B cell (primary cell): ENCODE measurements around the gene HLA-F.

Experiments used
- EZH2 ChIP-seq: IDR thresholded peaks from 2 replicates; pipeline ENCODE4 v1.6.1; 2012; ENCODE audit warnings: borderline replicate concordance, low read depth, mild to moderate bottlenecking, moderate library complexity, low read length; ENCODE audit not compliant: insufficient read depth, poor library complexity, severe bottlenecking
- TF ChIP-seq, protein P1 (sequence below): fragments of 200-600 bp; IDR thresholded peaks from one replicate; pipeline ENCODE4 v1.8.0; 2022; ENCODE audit warnings: antibody characterized with exemption, mild to moderate bottlenecking

DNA sequence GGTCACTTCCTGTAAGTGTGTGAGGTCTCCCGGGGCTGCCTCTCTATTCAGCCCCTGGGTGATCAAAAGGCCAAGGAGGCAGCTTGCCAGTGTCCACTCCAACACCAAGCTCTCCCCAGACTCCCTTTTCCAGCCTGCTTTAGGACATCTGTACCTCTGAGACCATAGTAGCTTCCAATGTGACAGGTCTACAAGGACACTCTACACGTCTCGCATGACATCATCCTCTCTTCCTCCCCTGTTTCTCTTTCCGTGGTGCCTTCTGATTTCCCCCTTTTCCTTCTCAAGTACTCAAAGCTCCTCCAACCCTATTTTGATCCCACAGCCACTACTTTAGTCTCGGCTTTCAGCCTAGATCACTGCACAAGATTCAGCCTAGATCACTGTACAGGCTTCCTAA, 26.4 kb downstream of the HLA-F start:
- TF ChIP-seq, protein P1, sequence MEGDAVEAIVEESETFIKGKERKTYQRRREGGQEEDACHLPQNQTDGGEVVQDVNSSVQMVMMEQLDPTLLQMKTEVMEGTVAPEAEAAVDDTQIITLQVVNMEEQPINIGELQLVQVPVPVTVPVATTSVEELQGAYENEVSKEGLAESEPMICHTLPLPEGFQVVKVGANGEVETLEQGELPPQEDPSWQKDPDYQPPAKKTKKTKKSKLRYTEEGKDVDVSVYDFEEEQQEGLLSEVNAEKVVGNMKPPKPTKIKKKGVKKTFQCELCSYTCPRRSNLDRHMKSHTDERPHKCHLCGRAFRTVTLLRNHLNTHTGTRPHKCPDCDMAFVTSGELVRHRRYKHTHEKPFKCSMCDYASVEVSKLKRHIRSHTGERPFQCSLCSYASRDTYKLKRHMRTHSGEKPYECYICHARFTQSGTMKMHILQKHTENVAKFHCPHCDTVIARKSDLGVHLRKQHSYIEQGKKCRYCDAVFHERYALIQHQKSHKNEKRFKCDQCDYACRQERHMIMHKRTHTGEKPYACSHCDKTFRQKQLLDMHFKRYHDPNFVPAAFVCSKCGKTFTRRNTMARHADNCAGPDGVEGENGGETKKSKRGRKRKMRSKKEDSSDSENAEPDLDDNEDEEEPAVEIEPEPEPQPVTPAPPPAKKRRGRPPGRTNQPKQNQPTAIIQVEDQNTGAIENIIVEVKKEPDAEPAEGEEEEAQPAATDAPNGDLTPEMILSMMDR, result no peak
- no peak for TF ChIP-seq EZH2
